A549 (cell line): ENCODE data around the gene GPR137B. TPM values are rescaled to one million over a fixed set of nuclear protein-coding genes. Genes with fewer than 3 reads are reported as not detected.

Source experiments
- ATAC-seq, 2 experiments: fragments of 200-7000 bp in 1 of 2; fragments of >200 bp in 1 of 2; cut with Nextera tagmentation in 1 of 2; cut with Tn5 transposase in 1 of 2; 3 replicates each; pipeline versions ENCODE4 v1.8.0 to v1.9.1; 2018 to 2020; ENCODE audit warnings: mild to moderate bottlenecking in 1 of 2, moderate library complexity in 1 of 2
- CTCF ChIA-PET: fragments of 300-600 bp; sonication (Branson Sonifier 250); formaldehyde crosslinking; extraction: SDS; loops from one replicate; lab custom pipeline; 2021; ENCODE audit warnings: antibody characterized with exemption, inconsistent platforms; lab: Yijun Ruan, JAX
- POLR2A ChIA-PET: fragments of 350-600 bp; formaldehyde crosslinking; extraction: SDS; loops from one replicate; lab custom pipeline; 2021; ENCODE audit warnings: antibody characterized with exemption, inconsistent platforms; lab: Yijun Ruan, JAX
- DNase-seq, 2 experiments: peaks; one replicate each; pipeline versions ENCODE4 v3.0.0 to v3.0.0-alpha.2; 2011 to 2016; ENCODE audit warnings: low read depth in 1 of 2, low spot score in 1 of 2
- FAIRE-seq: peaks from 2 replicates; lab custom pipeline; 2011; peaks lifted over from hg19 to GRCh38; lab: Jason Lieb, UNC
- H3K27ac ChIP-seq, 2 experiments: fragments of >200 bp; sonication (Bioruptor Twin); formaldehyde crosslinking; 3 replicates each; pipeline ENCODE4 v1.5.1; 2016 to 2017
- H3K4me1 ChIP-seq: fragments of >200 bp; sonication (Bioruptor Twin); formaldehyde crosslinking; 3 replicates; pipeline ENCODE4 v1.6.1; 2016
- H3K4me2 ChIP-seq: fragments of >200 bp; sonication (Bioruptor Twin); formaldehyde crosslinking; 3 replicates; pipeline ENCODE4 v1.6.1; 2016
- H3K4me3 ChIP-seq: fragments of >200 bp; sonication (Bioruptor Twin); formaldehyde crosslinking; 3 replicates; pipeline ENCODE4 v1.5.1; 2016
- H3K9me3 ChIP-seq: fragments of >200 bp; sonication (Bioruptor Twin); formaldehyde crosslinking; 3 replicates; pipeline ENCODE4 v1.6.1; 2016
- ATOH8 ChIP-seq: fragments of 250-450 bp; sonication (Bioruptor Pico); IDR thresholded peaks from 2 replicates; pipeline ENCODE4 v1.5.0; 2020; ENCODE audit warnings: low read depth, mild to moderate bottlenecking, moderate library complexity
- BCL3 ChIP-seq: fragments of >200 bp; sonication (Bioruptor Twin); formaldehyde crosslinking; IDR thresholded peaks from 3 replicates; pipeline ENCODE4 v1.6.1; 2016
- CBX8 ChIP-seq: fragments of 200-600 bp; sonication (generic); IDR thresholded peaks from 2 replicates; pipeline ENCODE4 v1.6.1; 2016
- CHD2 ChIP-seq: fragments of 150-350 bp; IDR thresholded peaks from 2 replicates; pipeline ENCODE4 v1.6.1; 2014; ENCODE audit warnings: low read length; ENCODE audit not compliant: partially characterized antibody
- CHD4 ChIP-seq: fragments of 200-600 bp; sonication (generic); IDR thresholded peaks from 2 replicates; pipeline ENCODE4 v1.6.1; 2016; ENCODE audit warnings: antibody characterized with exemption, mild to moderate bottlenecking, borderline replicate concordance
- E2F6 ChIP-seq: IDR thresholded peaks from 2 replicates; pipeline ENCODE4 v1.6.1; 2012; ENCODE audit warnings: low read depth, borderline replicate concordance
- EHMT2 ChIP-seq: fragments of 200-600 bp; sonication (generic); IDR thresholded peaks from 2 replicates; pipeline ENCODE4 v1.6.1; 2016; ENCODE audit warnings: antibody characterized with exemption, low read depth, mild to moderate bottlenecking, moderate library complexity
- ESRRA ChIP-seq: fragments of 150-350 bp; IDR thresholded peaks from 2 replicates; pipeline ENCODE4 v1.6.1; 2014; ENCODE audit warnings: mild to moderate bottlenecking, low read length, borderline replicate concordance
- GATA3 ChIP-seq: IDR thresholded peaks from 2 replicates; pipeline ENCODE4 v1.6.1; 2012; ENCODE audit warnings: borderline replicate concordance
- HES2 ChIP-seq: fragments of >200 bp; sonication (Bioruptor Twin); formaldehyde crosslinking; IDR thresholded peaks from 2 replicates; pipeline ENCODE4 v1.6.1; 2016
- HEYL ChIP-seq: fragments of 250-450 bp; sonication (Bioruptor Pico); IDR thresholded peaks from 2 replicates; pipeline ENCODE4 v1.8.0; 2021; ENCODE audit warnings: mild to moderate bottlenecking, moderate library complexity
- HMGXB4 ChIP-seq: fragments of 250-450 bp; sonication (Bioruptor Pico); IDR thresholded peaks from 2 replicates; pipeline ENCODE4 v1.5.0; 2021; ENCODE audit warnings: mild to moderate bottlenecking, moderate library complexity, borderline replicate concordance
- KDM1A ChIP-seq: fragments of 200-600 bp; sonication (generic); IDR thresholded peaks from 2 replicates; pipeline ENCODE4 v1.6.1; 2016; ENCODE audit warnings: low read depth, mild to moderate bottlenecking
- KDM5A ChIP-seq: fragments of 200-600 bp; sonication (generic); IDR thresholded peaks from 2 replicates; pipeline ENCODE4 v1.6.1; 2016; ENCODE audit warnings: antibody characterized with exemption, mild to moderate bottlenecking
- MAFK ChIP-seq: fragments of 450-650 bp; IDR thresholded peaks from 2 replicates; pipeline ENCODE4 v1.6.1; 2014; ENCODE audit not compliant: partially characterized antibody
- MAX ChIP-seq: IDR thresholded peaks from 2 replicates; pipeline ENCODE4 v1.6.1; 2012
- MAZ ChIP-seq: fragments of 150-350 bp; IDR thresholded peaks from 2 replicates; pipeline ENCODE4 v1.6.1; 2014; ENCODE audit warnings: antibody characterized with exemption, low read depth, low read length, borderline replicate concordance
- MYC ChIP-seq: IDR thresholded peaks from 2 replicates; pipeline ENCODE4 v1.6.1; 2012; ENCODE audit warnings: mild to moderate bottlenecking, inconsistent platforms, low read length, improper control_type of control experiment, borderline replicate concordance
- NFE2L2 ChIP-seq: fragments of 150-350 bp; conservative IDR thresholded peaks from 2 replicates; pipeline ENCODE4 v1.6.1; 2014; ENCODE audit warnings: low read length
- NPAS2 ChIP-seq: fragments of 250-450 bp; sonication (Bioruptor Pico); IDR thresholded peaks from 2 replicates; pipeline ENCODE4 v1.8.0; 2022; ENCODE audit warnings: mild to moderate bottlenecking, moderate library complexity, borderline replicate concordance
- RARB ChIP-seq: fragments of 250-450 bp; sonication (Bioruptor Pico); IDR thresholded peaks from 2 replicates; pipeline ENCODE4 v1.8.0; 2021; ENCODE audit warnings: mild to moderate bottlenecking, moderate library complexity
- SMC3 ChIP-seq: fragments of >200 bp; sonication (Bioruptor Twin); formaldehyde crosslinking; IDR thresholded peaks from 3 replicates; pipeline ENCODE4 v1.6.1; 2018; ENCODE audit warnings: inconsistent platforms
- TFCP2L1 ChIP-seq: fragments of 250-450 bp; sonication (Bioruptor Pico); IDR thresholded peaks from 2 replicates; pipeline ENCODE4 v1.5.0; 2021; ENCODE audit warnings: mild to moderate bottlenecking
- ZC3H11A ChIP-seq: fragments of 450-650 bp; IDR thresholded peaks from 2 replicates; pipeline ENCODE4 v1.6.1; 2014; ENCODE audit warnings: antibody characterized with exemption, mild to moderate bottlenecking
- ZFP36 ChIP-seq: fragments of 450-650 bp; IDR thresholded peaks from 2 replicates; pipeline ENCODE4 v1.6.1; 2014; ENCODE audit warnings: borderline replicate concordance; ENCODE audit not compliant: partially characterized antibody
- ZNF302 ChIP-seq: fragments of 250-450 bp; sonication (Bioruptor Pico); IDR thresholded peaks from 2 replicates; pipeline ENCODE4 v1.9.0; 2021; ENCODE audit warnings: inconsistent platforms, mild to moderate bottlenecking, moderate library complexity
- WGBS: methylation state at CpG from one replicate; pipeline ENCODE4 v1.1.6; 2017; ENCODE audit errors: missing lambda C conversion rate; 5-methylcytosine and 5-hydroxymethylcytosine counted together
- polyA plus RNA-seq, 4 experiments: library from polyadenylated mRNA; depleted of rRNA in 3 of 4; stranded (reverse); fragments of >200 nt; fragmentation: RNase III in 1 of 4; extraction: RNeasy Plus Mini Kit Qiagen cat#74134 plus additional on column Dnase treatment in 1 of 4; gene quantifications; 2 replicates in 3 of 4; 3 replicates in 1 of 4; pipeline ENCODE4 v1.2.3, GENCODE V29; 2011 to 2017

Gene GPR137B
- polyA plus RNA-seq, 2 of the 4 experiments (the other 2 are of a cell fraction): 5.8 to 9.2 TPM

- CTCF ChIA-PET: no interaction called here
- TF ChIP-seq BCL3 (no peak), GATA3 (no peak), ESRRA (no peak), ZNF302 (no peak), MYC (no peak)
- TF ChIP-seq, all 56 proteins: peak for 0
- WGBS: 88% methylated on average over 6 of the region's 6 CpGs
- Histone ChIP-seq H3K4me1 (peaks cover 4% of the 10 kb centered on the region; the same call in 2 of the 3 replicates), H3K27ac (no peak overlapping the region), H3K4me2 (no peak overlapping the region), H3K4me3 (no peak overlapping the region), H3K9me3 (peaks cover 23% of the 10 kb centered on the region)
- POLR2A ChIA-PET: no interaction called here
- DNase-seq (no peak), FAIRE-seq (no peak), ATAC-seq (no peak)
Observed at GRCh38 chr1:236163463-236164153, 21.3 kb downstream of the GPR137B start.

GRCh38 chr1:236164273-236164672 lies 21.9 kb downstream of the GPR137B start:
- ChIA-PET POLR2A (no interaction called here), CTCF (no interaction called here)
- Histone ChIP-seq H3K27ac (no peak overlapping the region), H3K4me3 (no peak overlapping the region), H3K9me3 (peaks cover 23% of the 10 kb centered on the region), H3K4me2 (no peak overlapping the region), H3K4me1 (peaks cover 11% of the 10 kb centered on the region)
- DNase-seq (no peak), FAIRE-seq (no peak), ATAC-seq (no peak)
- WGBS: 93% methylated on average over 7 of the region's 7 CpGs
- TF ChIP-seq EHMT2 (no peak), RARB (CRISPR knock-in tag) (no peak), ZNF302 (no peak), TFCP2L1 (CRISPR knock-in tag) (no peak), E2F6 (no peak), KDM5A (no peak), CHD2 (no peak), MAX (no peak), SMC3 (no peak), ESRRA (no peak), ZC3H11A (no peak)

- POLR2A ChIA-PET: no interaction called here
- no peak for FAIRE-seq
- H3K4me2 ChIP-seq: no peak overlapping the region
- peaks cover 12% of the 10 kb centered on the region for H3K4me1 ChIP-seq
- peaks cover 23% of the 10 kb centered on the region for H3K9me3 ChIP-seq
- TF ChIP-seq HEYL (CRISPR knock-in tag) (no peak), NFE2L2 (no peak), ZFP36 (no peak), MAZ (no peak), NPAS2 (no peak), CHD4 (no peak), MAFK (no peak), KDM1A (no peak), HMGXB4 (no peak), KDM5A (no peak), EHMT2 (no peak), ATOH8 (CRISPR knock-in tag) (no peak), HES2 (no peak), MAX (no peak), CBX8 (no peak)
- TF ChIP-seq, all 56 proteins: peak for 0
- DNase-seq (no peak), ATAC-seq (no peak)
- CTCF ChIA-PET: no interaction called here
- WGBS: 87% methylated on average over 10 of the region's 10 CpGs
- Histone ChIP-seq H3K4me3 (no peak overlapping the region), H3K27ac (no peak overlapping the region)
Observed at GRCh38 chr1:236165238-236165981, 23.1 kb downstream of the GPR137B start.
